Activated CD8-positive, alpha-beta T cell treated with anti-CD3 and anti-CD28 coated beads, Interleukin-2, amount 10 ng/mL, durations not matched to agents 7 days and 5 days (primary cell): Measurements from ENCODE around the gene MDK. TPM values are rescaled to one million over a fixed set of nuclear protein-coding genes. Genes with fewer than 3 reads are reported as not detected.

ENCODE experiments used
- ATAC-seq: fragments of 150-1000 bp; cut with Tn5 transposase; one replicate; pipeline ENCODE4 v1.10.0; 2021; ENCODE audit warnings: moderate library complexity
- CTCF ChIA-PET: fragments of 350-600 bp; sonication (Branson Sonifier 250); formaldehyde crosslinking; loops from one replicate; lab custom pipeline; 2021; ENCODE audit warnings: antibody characterized with exemption; lab: Charles Lee
- POLR2A ChIA-PET: fragments of 350-600 bp; sonication (Branson Sonifier 250); formaldehyde crosslinking; loops from one replicate; lab custom pipeline; 2021; ENCODE audit warnings: antibody characterized with exemption; lab: Charles Lee
- DNase-seq: peaks from one replicate; pipeline ENCODE4 v3.0.0-alpha.2; 2020
- H3K27ac Mint-ChIP-seq: one replicate; pipeline ENCODE4 v1.8.0; 2021; ENCODE audit warnings: mild to moderate bottlenecking, mixed read lengths
- H3K27me3 Mint-ChIP-seq: one replicate; pipeline ENCODE4 v1.8.0; 2021; ENCODE audit warnings: low read depth, mixed read lengths
- H3K36me3 Mint-ChIP-seq: one replicate; pipeline ENCODE4 v1.8.0; 2021; ENCODE audit warnings: low read depth, mixed read lengths
- H3K4me1 Mint-ChIP-seq: one replicate; pipeline ENCODE4 v1.8.0; 2021; ENCODE audit warnings: low read depth, mixed read lengths
- H3K4me3 Mint-ChIP-seq: one replicate; pipeline ENCODE4 v1.8.0; 2021; ENCODE audit warnings: mild to moderate bottlenecking, mixed read lengths
- H3K9me3 Mint-ChIP-seq: one replicate; pipeline ENCODE4 v1.8.0; 2022; ENCODE audit warnings: mixed read lengths; ENCODE audit not compliant: insufficient read depth
- total RNA-seq, 2 experiments: library from RNA; stranded (reverse); gene quantifications; one replicate each; pipeline ENCODE4 v1.2.3, GENCODE V29; 2021

MDK gene
- total RNA-seq, 2 experiments from 2014 or later, result 6.9 to 7.4 TPM

- ChIA-PET CTCF (interaction anchor here (0.7 to 17.2 kb wide), 9 partner anchors 8 to 180 kb away, joined by 3 to 381 read pairs (median 5); no protein-coding TSS in a partner anchor), POLR2A (interaction anchor here (0.6 to 6.7 kb wide), 7 partner anchors 8 to 1419 kb away, joined by 3 to 77 read pairs (median 3); no protein-coding TSS in a partner anchor)
- peak overlapping the region; percentile 82 for H3K4me3 Mint-ChIP-seq
- peaks cover 34% of the 10 kb centered on the region for H3K36me3 Mint-ChIP-seq
- no peaks in the 10 kb centered on the region for H3K9me3 Mint-ChIP-seq
- H3K4me1 Mint-ChIP-seq, result peaks cover 80% of the 10 kb centered on the region
- DNase-seq (peak; percentile 78), ATAC-seq (peak; percentile 41)
- H3K27ac Mint-ChIP-seq, result peak overlapping the region; percentile 92
- H3K27me3 Mint-ChIP-seq, result peaks cover 2% of the 10 kb centered on the region
Measured at GRCh38 chr11:46348566-46349401, 32.7 kb upstream of the MDK start.

- Mint-ChIP-seq H3K4me1 (peaks cover 78% of the 10 kb centered on the region), H3K27ac (peak overlapping the region; percentile 92), H3K27me3 (no peaks in the 10 kb centered on the region), H3K9me3 (no peaks in the 10 kb centered on the region), H3K36me3 (peaks cover 43% of the 10 kb centered on the region), H3K4me3 (no peak overlapping the region)
- ChIA-PET POLR2A (interaction anchor here (0.6 to 6.7 kb wide), 2 partner anchors 14 to 266 kb away, joined by 3 to 77 read pairs; partner anchors contain the start of genes ATG13 and HARBI1), CTCF (interaction anchor here (1.6 to 17.2 kb wide), 4 partner anchors 15 to 179 kb away, joined by 7 to 381 read pairs (median 16); no protein-coding TSS in a partner anchor)
- ATAC-seq, result no peak
- DNase-seq, result no peak
Measured at GRCh38 chr11:46350695-46351094, 30.8 kb upstream of the MDK start.

GRCh38 chr11:46351148-46351547, 30.3 kb upstream of the MDK start:
- peaks cover 73% of the 10 kb centered on the region for H3K4me1 Mint-ChIP-seq
- no peak for ATAC-seq
- peaks cover 44% of the 10 kb centered on the region for H3K36me3 Mint-ChIP-seq
- no peaks in the 10 kb centered on the region for H3K9me3 Mint-ChIP-seq
- no peaks in the 10 kb centered on the region for H3K27me3 Mint-ChIP-seq
- DNase-seq, result no peak
- H3K27ac Mint-ChIP-seq, result peak overlapping the region; percentile 20
- CTCF ChIA-PET, result interaction anchor here (1.4 to 17.2 kb wide), 6 partner anchors 9 to 178 kb away, joined by 3 to 381 read pairs (median 16); no protein-coding TSS in a partner anchor
- POLR2A ChIA-PET, result interaction anchor here (0.6 to 6.7 kb wide), 2 partner anchors 13 to 266 kb away, joined by 3 to 77 read pairs; partner anchors contain the start of genes ATG13 and HARBI1
- H3K4me3 Mint-ChIP-seq, result peak overlapping the region; percentile 78

GRCh38 chr11:46351606-46352005, 29.9 kb upstream of the MDK start:
- Mint-ChIP-seq H3K4me1 (peaks cover 71% of the 10 kb centered on the region), H3K4me3 (peak overlapping the region; percentile 78), H3K27ac (peak overlapping the region; percentile 60), H3K9me3 (no peaks in the 10 kb centered on the region), H3K36me3 (peaks cover 48% of the 10 kb centered on the region), H3K27me3 (no peaks in the 10 kb centered on the region)
- DNase-seq, result no peak
- CTCF ChIA-PET, result interaction anchor here (0.9 to 17.2 kb wide), 17 partner anchors 10 to 178 kb away, joined by 3 to 381 read pairs (median 7); partner anchors contain the start of gene MDK
- no peak for ATAC-seq
- POLR2A ChIA-PET, result interaction anchor here (6.7 kb wide), 1 partner anchor 13 kb away, joined by 77 read pairs; no protein-coding TSS in a partner anchor

GRCh38 chr11:46352063-46352841, 29.2 kb upstream of the MDK start:
- ATAC-seq, result peak; percentile 43
- Mint-ChIP-seq H3K9me3 (no peaks in the 10 kb centered on the region), H3K27me3 (no peaks in the 10 kb centered on the region), H3K27ac (peak overlapping the region; percentile 86), H3K4me3 (peak overlapping the region; percentile 78), H3K36me3 (peaks cover 52% of the 10 kb centered on the region), H3K4me1 (peaks cover 73% of the 10 kb centered on the region)
- ChIA-PET CTCF (interaction anchor here (0.6 to 17.2 kb wide), 23 partner anchors 11 to 474 kb away, joined by 3 to 381 read pairs (median 5); partner anchors contain the start of genes ATG13, HARBI1 and MDK), POLR2A (interaction anchor here (6.7 kb wide), 1 partner anchor 12 kb away, joined by 77 read pairs; no protein-coding TSS in a partner anchor)
- DNase-seq, result peak; percentile 81

GRCh38 chr11:46353698-46354097, 27.8 kb upstream of the MDK start:
- H3K4me3 Mint-ChIP-seq, result no peak overlapping the region
- no peaks in the 10 kb centered on the region for H3K27me3 Mint-ChIP-seq
- DNase-seq (no peak), ATAC-seq (no peak)
- CTCF ChIA-PET, result interaction anchor here (0.8 to 17.2 kb wide), 10 partner anchors 10 to 265 kb away, joined by 3 to 381 read pairs (median 4); no protein-coding TSS in a partner anchor
- H3K9me3 Mint-ChIP-seq, result no peaks in the 10 kb centered on the region
- peaks cover 82% of the 10 kb centered on the region for H3K4me1 Mint-ChIP-seq
- POLR2A ChIA-PET, result interaction anchor here (6.7 kb wide), 1 partner anchor 11 kb away, joined by 77 read pairs; no protein-coding TSS in a partner anchor
- H3K36me3 Mint-ChIP-seq, result peaks cover 46% of the 10 kb centered on the region
- H3K27ac Mint-ChIP-seq, result peak overlapping the region; percentile 66

- ChIA-PET CTCF (interaction anchor here (17.2 kb wide), 1 partner anchor 9 kb away, joined by 381 read pairs; no protein-coding TSS in a partner anchor), POLR2A (interaction anchor here (0.9 kb wide), 1 partner anchor 8 kb away, joined by 3 read pairs; no protein-coding TSS in a partner anchor)
- H3K27ac Mint-ChIP-seq, result peak overlapping the region; percentile 27
- DNase-seq (no peak), ATAC-seq (no peak)
- H3K27me3 Mint-ChIP-seq, result no peaks in the 10 kb centered on the region
- H3K4me1 Mint-ChIP-seq, result peaks cover 69% of the 10 kb centered on the region
- no peak overlapping the region for H3K4me3 Mint-ChIP-seq
- peaks cover 21% of the 10 kb centered on the region for H3K36me3 Mint-ChIP-seq
- H3K9me3 Mint-ChIP-seq, result no peaks in the 10 kb centered on the region
Measured at GRCh38 chr11:46356924-46357482, 24.5 kb upstream of the MDK start.

GRCh38 chr11:46357483-46357936, 24.0 kb upstream of the MDK start:
- ATAC-seq, result no peak
- H3K9me3 Mint-ChIP-seq, result no peaks in the 10 kb centered on the region
- no peak for DNase-seq
- ChIA-PET CTCF (interaction anchor here (16.5 to 17.2 kb wide), 2 partner anchors 4 to 8 kb away, joined by 381 read pairs; partner anchors contain the start of gene DGKZ), POLR2A (interaction anchor here (0.9 to 1.9 kb wide), 2 partner anchors 9 kb away, joined by 3 to 6 read pairs; no protein-coding TSS in a partner anchor)
- H3K27me3 Mint-ChIP-seq, result no peaks in the 10 kb centered on the region
- H3K36me3 Mint-ChIP-seq, result peaks cover 22% of the 10 kb centered on the region
- no peak overlapping the region for H3K4me3 Mint-ChIP-seq
- H3K4me1 Mint-ChIP-seq, result peaks cover 70% of the 10 kb centered on the region
- no peak overlapping the region for H3K27ac Mint-ChIP-seq

- no peak overlapping the region for H3K4me3 Mint-ChIP-seq
- ChIA-PET CTCF (interaction anchor here (1.2 to 17.2 kb wide), 3 partner anchors 6 to 44 kb away, joined by 4 to 381 read pairs (median 381); partner anchors contain the start of gene DGKZ), POLR2A (interaction anchor here (10.0 kb wide), 1 partner anchor 9 kb away, joined by 77 read pairs; no protein-coding TSS in a partner anchor)
- peaks cover 63% of the 10 kb centered on the region for H3K4me1 Mint-ChIP-seq
- DNase-seq (no peak), ATAC-seq (no peak)
- H3K36me3 Mint-ChIP-seq, result peaks cover 18% of the 10 kb centered on the region
- H3K27ac Mint-ChIP-seq, result no peak overlapping the region
- H3K9me3 Mint-ChIP-seq, result no peaks in the 10 kb centered on the region
- no peaks in the 10 kb centered on the region for H3K27me3 Mint-ChIP-seq
Measured at GRCh38 chr11:46359953-46360352, 21.5 kb upstream of the MDK start.

- Mint-ChIP-seq H3K4me3 (peak overlapping the region; percentile 72), H3K36me3 (peaks cover 16% of the 10 kb centered on the region), H3K27ac (peak overlapping the region; percentile 83), H3K9me3 (no peaks in the 10 kb centered on the region), H3K27me3 (no peaks in the 10 kb centered on the region), H3K4me1 (peaks cover 61% of the 10 kb centered on the region)
- DNase-seq, result no peak
- ATAC-seq, result peak; percentile 15
- POLR2A ChIA-PET, result interaction anchor here (0.6 to 10.0 kb wide), 4 partner anchors 10 to 209 kb away, joined by 3 to 77 read pairs (median 4); no protein-coding TSS in a partner anchor
- CTCF ChIA-PET, result interaction anchor here (0.8 to 17.2 kb wide), 6 partner anchors 5 to 256 kb away, joined by 3 to 381 read pairs (median 4); partner anchors contain the start of genes ATG13, DGKZ and HARBI1
Measured at GRCh38 chr11:46360878-46361277, 20.6 kb upstream of the MDK start.
